ENCODE results near the gene TTC24.

GRCh38 chr1:156537027-156537426 lies 42.5 kb upstream of the TTC24 start:
- TF ChIP-seq CTCF (IDR thresholded peaks at IDR 0.05), result no peak
- TF ChIP-seq POLR2A (IDR thresholded peaks at IDR 0.05), result no peak

All from thyroid gland (tissue), 4 donors.